Stimulated activated CD4-positive, alpha-beta T cell treated with anti-CD3 and anti-CD28 coated beads, Interleukin-12 subunit alpha, Interleukin-12 subunit beta, amount 100 ng/mL, for 48 hours (primary cell): ENCODE data around the gene ATXN10.

Source experiments
- DNase-seq, 3 donors: peaks; one replicate each; pipeline ENCODE4 v3.0.0-alpha.2; 2020; ENCODE audit warnings: low read depth in 2 of 3, low spot score in 1 of 3

The ATXN10 gene

DNA sequence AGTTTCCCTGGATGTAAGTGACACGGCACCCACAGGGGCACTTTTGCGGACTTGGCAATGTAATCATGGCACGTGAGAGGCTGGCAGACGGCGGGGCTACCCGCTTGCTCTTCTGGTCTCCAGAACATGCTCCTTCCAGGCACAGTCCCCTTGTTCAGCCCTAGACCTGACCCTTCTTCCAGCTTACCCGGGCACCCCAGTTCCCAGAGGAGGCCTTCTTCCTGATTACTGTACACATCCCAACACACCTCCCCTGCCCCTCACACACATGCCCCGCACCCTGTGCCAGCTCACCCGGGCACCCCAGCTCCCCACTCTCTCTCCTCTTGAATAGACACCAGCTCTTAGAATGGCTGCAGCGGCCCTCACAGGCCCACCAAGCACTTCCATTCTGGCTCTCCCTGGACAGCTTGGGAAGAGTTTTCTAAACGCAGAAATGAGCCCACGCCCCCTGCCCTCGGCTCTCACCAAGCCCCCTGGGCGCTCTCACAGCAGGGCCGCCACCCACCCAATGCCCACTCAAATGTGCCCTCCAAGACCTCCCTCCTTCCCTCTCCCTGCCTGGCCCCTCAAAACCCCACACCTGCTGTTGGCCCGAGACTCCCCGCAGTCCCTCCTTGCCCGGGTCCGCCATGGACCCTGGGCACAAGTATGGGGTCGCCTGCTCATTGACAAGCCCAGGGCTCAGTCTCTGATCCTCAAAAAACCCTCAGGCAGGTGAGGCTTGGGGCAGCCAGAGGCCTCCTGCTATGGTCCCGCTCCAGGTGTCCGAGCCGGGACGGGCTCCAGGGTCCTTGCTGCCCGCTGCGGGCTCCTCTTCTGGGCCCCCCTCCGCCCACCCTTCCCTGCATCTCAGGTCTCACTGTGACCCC is 216.8 kb downstream of the ATXN10 start:
- no peak for DNase-seq

DNA sequence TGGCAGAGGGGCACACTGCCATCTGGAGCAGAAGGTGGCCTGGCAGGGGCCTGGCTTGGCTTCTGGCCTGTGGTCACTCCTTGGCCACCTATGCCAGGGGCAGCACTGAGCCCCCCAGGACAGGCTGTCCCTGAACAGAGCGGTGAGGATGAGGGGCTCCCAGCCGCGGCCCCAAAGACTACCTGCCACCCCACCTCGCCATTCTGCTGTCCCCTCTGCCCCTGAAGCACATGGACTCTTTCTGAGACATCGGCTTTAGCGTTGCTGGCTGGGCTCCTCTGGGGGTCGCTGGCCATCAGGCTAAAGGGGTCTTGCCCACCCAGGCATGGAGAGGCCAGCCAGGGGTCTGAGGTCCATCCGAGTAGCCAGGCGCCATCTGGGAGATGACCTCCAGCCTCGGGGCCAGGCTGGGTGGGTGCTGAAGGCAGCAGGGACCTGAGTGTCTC is 217.5 kb downstream of the ATXN10 start:
- DNase-seq: no peak

DNA sequence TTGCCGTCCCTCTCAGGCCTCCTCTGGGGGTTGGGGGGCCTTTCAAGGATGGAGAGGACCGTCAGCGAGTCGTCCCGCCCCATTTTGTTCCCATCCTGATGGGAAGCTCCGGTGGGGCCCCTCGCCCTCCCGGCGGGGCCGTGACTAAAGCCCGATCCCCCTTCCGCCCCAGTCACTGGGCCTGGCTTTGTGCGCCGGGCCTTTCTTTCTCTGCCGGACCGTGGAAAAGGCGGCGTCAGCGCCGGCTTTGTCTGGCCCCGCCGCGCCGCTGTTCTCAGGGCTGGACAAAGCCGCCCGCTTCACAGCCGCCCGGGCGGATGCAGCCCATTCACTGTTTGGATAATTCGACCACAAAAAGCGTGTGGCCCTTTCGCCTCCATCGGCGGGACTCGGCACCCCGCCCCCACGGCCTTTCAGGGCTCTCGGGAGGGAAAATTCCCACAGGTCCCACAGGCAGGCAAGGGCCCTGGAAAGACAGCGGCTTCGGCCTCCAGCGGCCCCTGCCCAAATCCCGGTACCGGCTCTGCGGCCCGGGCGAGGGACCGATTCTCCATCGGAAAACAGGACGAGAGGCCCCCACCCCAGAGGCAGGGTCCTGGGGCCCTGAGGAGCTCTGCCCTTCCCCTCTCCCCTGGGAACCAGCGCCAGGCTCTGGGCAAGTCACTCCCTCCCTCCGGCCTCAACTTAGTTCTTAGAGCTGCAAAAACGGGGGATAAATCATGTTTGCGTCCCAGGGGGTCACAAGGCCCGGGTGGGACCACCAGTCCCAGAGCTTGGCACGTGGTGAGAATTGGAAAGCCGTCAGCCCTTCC is 218.1 kb downstream of the ATXN10 start:
- no peak for DNase-seq

DNA sequence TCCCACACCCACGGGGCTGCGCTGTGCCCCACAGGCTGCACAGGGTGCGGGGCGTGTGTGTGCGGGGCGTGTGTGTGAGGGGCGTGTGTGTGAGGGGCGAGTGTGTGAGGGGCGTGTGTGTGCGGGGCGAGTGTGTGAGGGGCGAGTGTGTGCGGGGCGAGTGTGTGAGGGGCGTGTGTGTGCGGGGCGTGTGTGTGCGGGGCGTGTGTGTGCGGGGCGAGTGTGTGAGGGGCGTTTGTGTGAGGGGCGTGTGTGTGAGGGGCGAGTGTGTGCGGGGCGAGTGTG is 218.7 kb downstream of the ATXN10 start:
- DNase-seq: no peak

DNA sequence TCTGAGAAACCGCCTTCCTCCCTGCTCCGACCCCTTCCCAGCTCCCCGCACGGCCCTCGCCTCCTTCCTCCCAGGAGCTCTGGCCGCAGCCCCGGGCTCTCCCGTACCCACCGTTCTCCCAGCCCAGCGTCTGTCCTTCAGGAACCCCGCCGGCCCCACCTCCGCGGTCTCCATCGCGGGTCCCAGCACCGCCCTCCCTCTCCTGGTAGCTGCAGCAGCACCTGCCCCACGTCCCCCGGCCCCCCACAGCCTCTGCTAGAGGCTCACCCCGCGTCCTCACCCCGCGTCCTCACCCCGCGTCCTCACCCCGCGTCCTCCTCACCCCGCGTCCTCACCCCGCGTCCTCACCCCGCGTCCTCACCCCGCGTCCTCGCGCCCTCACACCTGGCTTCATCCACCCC is 219.4 kb downstream of the ATXN10 start:
- no peak for DNase-seq

DNA sequence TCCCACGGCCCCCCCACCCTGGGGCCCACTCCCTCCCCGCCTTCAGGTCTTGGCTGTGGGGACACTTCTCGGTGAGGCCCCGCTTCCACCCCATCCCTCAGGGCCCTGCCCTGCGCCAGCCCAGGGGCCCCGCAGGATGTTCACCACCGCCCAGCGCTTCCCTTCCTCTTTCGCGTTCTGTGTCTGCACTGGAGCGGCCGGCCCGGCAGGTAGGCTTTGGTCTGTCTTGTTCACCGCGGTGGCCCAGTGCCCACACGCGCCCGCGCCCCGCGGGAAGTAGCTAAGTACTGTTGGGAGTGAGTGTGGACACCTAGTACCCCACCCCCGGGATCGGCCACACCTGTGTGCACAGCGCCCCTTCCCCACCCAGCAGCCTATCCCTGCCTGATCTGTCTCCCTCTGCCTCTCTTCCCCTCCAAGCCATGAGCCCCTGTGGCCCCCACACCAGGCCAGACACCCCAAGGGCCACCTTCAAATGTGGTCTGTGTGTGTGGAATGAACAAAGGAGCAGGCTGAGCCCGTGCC is 219.9 kb downstream of the ATXN10 start:
- no peak for DNase-seq

DNA sequence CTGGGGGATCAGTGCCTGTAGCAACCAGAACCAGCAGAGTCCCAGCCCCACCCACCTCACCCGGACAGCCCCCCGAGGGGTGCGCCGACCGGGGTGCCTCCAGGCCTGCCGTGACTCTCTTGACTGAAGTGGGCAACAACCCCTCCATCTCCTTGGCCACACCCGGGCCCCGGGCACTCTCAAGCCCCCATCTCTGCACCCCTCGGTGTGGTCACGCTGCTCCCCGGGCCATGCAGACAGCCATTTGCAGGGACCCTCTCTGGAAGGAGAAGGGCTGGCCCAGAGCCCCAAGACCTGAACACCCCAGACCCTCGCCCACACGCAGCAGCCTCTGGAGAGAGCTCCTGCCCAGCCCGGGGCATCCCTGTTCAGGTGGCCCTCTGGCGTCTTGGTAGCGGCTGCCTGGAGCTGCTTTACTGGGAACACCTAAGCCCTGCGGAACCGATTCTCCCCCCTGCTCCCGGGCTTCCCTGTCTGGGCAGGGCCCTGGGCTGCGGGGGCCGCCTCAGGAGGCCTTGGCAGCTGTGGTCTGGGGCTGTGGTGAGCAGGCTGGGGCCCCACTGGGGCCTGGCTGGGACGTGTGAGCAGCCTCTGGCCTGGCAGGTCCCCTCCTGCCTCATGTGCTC is 220.5 kb downstream of the ATXN10 start:
- DNase-seq: no peak

DNA sequence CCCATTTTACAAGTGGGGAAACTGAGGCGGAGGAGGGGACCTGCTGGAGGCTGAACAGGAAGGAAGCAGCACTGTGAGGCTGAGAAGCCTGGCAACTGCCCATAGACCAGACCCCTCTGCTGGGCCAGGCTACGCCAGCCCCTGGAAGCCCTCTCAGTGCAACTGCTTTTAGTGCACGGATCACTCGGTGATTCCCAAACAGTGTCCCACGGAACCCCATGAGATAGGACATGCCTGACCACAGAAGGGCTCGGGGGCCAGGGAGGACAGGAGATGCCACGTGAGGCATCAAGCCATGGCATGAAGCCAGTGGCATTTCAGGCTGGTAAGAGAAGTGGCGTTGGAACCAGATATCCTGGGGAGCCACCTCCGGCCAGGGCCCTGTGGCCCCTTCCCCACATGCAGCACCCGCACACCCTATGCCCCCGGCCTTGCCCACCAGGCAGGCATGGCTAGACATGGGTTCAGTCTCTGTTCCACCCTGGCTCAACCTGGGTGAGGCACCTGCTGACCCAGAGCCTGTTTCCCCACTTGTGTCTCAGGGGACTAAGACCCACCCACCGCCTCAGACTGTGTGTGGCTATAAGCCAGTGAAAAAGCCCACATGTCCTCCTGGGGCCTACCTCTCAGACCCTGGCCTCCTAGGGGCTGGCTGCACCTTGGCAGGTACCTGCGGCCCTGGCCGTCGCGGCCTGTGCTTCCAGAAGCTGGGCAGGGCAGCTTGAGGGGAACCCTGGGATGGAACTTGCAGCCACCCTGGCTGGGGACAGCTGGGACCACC is 221.2 kb downstream of the ATXN10 start:
- no peak for DNase-seq

DNA sequence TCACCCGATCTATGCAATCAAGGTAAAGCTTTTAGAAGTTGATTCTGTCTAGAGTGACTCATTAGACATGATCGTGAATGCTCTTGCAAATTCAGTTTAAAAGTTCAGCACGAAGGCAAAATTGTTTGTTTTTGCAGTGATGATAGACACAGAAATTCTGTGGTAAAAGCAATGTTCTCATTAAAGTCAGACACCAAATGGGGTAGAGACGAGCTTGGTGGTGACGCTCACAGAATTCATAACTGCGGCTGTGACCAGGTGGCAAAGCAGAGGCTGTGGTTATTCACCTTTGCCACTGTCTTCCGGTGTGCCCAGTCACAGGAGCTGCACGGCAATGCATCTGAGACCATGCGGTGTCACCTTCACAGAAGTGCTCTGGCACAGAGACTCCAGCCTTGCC is 221.9 kb downstream of the ATXN10 start:
- no peak for DNase-seq
